Neural progenitor cell (in vitro differentiated cells): ENCODE results near the gene RNLS.

ENCODE experiments used
- CTCF ChIP-seq: fragments of 200-600 bp; sonication (generic); IDR thresholded peaks from 2 replicates; pipeline ENCODE4 v1.5.1; 2017; ENCODE audit warnings: antibody characterized with exemption, mild to moderate bottlenecking
- EZH2 ChIP-seq: fragments of 200-600 bp; sonication (generic); IDR thresholded peaks from 2 replicates; pipeline ENCODE4 v1.6.1; 2017; ENCODE audit warnings: antibody characterized with exemption, mild to moderate bottlenecking, moderate library complexity

DNA sequence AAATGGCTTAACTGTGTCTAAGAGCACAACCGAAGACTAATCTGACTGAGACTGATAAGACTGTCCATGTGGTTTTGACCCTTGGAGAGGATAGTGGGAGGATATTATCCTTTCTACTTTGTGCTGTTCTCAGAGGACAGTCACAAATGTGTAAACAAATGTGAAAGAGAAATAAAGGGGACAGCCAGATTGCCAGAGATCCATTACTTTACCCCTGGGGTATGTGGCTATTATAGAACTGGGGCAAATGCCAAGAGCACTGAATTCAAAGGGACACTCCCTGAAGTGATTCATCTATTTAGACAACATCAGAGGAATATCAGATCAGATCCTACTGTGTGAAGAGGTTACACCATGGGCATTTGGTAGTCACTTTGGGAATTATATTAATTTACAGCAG lies 154.7 kb downstream of the RNLS start:
- TF ChIP-seq CTCF: no peak
- TF ChIP-seq EZH2: no peak
